Cerebellar nuclear complex (tissue), 1 donor: ENCODE data around the gene SSH2.
A peak's percentile ranks its signal among the peaks of the same experiment; 100 is the strongest.
"Not testable (repeated sequence)": the region's sequence is repeated elsewhere in the genome, so short reads cannot be mapped to it uniquely, and the experiment has no call there.

Experiments used
- DNase-seq, 2 experiments: peaks; one replicate each; lab custom pipeline; 2025; lab: John Stamatoyannopoulos, UW

The SSH2 gene

DNA sequence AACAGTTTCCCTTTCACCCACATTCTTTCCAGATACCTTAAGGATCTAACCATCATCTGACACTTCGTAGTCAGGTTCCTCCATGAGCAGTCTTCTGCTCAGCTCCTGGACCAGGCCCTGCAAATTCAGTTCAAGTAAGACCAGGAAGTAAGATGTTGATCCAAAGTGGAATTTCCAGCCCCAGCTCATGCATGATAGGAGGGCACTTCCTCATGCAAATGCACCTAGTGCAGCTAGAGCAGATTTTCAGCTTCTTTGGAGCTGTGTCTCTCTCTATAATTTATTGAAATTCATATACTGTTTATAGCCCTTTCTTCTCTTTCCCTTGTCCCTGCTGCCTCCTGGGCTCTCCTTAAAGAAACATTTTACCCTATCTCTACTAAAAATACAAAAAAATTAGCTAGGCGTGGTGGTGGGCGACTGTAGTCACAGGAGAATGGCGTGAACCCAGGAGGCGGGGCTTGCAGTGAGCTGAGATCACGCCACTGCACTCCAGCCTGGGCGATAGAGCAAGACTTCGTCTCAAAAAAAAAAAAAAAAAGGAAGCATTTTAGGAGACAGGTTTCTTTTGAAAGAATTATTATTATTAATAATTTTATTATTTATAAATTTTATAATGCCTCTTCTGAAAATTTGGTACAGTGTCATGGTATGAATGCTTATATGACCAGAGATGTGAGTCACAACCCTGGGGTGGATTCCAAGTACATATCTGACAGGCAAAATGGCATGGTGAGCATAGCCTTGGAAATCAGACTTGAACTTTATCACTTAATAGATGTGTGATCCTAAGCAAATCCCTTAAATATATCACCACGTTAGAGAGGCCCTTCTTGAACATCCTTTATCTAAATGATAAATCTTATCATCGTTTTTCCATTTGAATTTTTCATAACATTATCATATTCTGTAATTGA, 94.3 kb downstream of the SSH2 start:
- no peak for DNase-seq

- DNase-seq, result no peak
Observed at GRCh38 chr17:29833801-29834200, 96.2 kb downstream of the SSH2 start.

DNA sequence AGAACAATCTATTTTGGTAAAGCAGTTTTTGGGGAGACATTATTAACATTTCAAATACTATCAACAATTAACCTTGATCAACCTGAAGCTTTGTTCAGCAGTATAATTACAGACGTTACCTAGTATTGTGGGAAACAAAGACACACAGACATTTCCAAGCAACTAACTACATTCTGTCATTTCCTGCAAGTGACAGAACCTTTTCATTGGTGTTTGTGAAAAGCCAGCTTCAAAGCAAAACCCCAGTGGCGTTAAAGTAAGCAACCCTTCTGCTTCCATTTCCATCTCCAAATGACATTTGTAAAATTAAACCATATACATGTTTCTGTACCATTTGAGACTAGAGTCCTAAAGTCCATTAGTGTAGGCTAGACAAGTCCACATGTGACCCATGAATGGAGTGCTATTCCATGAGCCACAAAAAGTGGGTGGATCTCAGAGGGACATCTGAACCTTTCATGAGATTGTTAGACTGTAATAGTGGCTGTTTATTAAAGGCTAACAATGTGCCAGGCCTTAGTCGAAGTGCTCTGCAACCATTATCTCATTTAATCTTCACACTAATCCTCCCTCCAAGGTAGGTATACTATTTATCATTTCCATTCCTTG, 101.2 kb downstream of the SSH2 start:
- DNase-seq, result no peak

GRCh38 chr17:29827179-29827578, 102.8 kb downstream of the SSH2 start:
- no peak for DNase-seq

GRCh38 chr17:29826114-29826692, 103.8 kb downstream of the SSH2 start:
- no peak for DNase-seq

GRCh38 chr17:29825604-29826003, 104.4 kb downstream of the SSH2 start:
- no peak for DNase-seq

- no peak for DNase-seq
Observed at GRCh38 chr17:29821897-29822296, 108.1 kb downstream of the SSH2 start.

DNA sequence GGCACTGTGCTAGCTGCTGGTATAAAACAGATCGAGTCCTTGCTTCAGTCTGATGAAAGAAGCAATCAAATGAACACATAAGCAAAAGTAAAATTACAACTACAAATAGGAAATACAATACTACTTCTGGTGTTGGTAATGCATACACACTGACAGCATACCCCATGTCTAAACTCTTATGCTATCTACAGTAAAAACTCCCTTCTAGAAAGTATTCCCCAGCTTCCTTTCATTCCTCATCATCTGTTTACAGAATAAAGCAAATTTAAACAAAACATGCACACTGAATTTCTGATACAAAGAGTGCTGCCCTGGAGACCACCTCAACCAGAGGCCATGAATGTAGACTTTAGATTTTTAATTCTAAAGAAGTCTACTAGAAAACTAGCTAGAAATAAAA, 109.6 kb downstream of the SSH2 start:
- no peak for DNase-seq

GRCh38 chr17:29807520-29808361, 122.3 kb downstream of the SSH2 start:
- peak in 1 of 2 experiments; percentile 17 for DNase-seq

DNA sequence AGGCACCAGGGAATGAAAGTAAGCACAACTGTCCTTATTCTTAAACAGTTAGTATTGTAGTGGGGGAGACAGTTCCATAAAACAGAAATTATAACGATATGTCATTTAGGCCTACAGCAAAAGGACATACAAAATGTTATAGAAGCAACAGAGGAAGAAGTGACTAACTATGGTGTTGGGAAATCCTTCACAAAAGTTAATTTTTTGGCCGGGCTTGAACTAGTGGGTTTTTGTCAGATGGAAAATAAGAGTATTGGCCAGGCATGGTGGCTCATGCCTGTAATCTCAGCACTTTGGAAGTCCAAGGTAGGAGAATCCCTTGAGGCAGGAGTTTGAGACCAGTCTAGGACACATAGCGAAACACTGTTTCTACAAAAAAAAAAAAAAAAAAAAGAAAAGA, 127.8 kb downstream of the SSH2 start:
- DNase-seq, result no peak

DNA sequence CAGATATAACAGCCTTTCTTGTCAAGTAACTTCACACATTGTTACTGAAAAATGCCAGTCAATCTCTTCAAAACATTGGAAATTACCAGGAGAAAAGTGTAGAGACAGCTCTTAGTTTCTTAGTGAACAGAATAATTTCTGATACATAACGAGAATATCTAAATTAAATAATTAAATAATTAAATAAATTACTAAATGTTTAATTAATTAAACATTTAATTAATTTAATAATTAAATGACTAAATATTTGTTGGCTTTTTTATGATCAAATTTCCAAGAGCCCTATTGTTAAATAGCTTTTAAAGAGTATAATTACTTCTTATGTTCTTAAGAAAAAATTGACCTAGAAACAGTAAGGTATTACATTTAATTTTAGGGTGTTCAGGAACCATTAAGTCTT, 129.6 kb downstream of the SSH2 start:
- no peak for DNase-seq

DNA sequence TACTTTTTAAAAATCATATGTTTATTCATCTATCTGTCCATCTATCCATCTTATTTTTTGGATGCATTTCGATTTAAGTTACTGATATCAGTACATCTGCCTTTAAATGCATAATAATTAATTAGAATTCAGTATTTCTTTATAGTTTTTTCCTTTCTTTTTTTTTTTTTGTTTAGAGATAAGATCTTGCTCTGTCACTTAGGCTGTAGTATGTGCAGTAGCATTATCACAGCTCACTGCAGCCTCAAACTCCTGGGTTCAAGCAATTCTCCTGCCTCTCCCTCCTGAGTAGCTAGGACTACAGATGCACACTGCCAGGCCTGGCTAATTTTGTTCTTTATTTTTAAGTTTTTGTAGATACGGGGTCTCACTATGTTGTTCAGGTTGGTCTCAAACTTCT, 133.4 kb downstream of the SSH2 start:
- no peak for DNase-seq

DNA sequence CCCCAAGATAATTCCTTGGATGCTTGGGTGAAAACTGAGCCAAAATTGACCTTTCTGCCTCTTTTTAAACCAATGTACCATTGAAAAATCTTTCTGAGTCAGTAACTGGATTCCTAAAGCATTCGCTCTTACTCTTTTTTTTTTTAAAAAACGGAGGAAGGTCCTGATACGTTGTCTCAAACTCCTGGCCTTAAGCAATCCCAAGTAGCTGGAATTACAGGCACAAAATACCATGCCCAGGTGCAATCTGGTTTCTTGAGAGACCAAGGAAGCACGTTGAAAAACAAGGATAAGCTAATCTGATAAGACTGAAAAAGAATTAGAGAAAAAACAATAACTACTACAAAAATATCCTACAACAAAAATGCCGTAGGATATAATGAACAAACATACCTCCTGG, 136.5 kb downstream of the SSH2 start:
- DNase-seq, result no peak

GRCh38 chr17:29791336-29792080, 138.5 kb downstream of the SSH2 start:
- DNase-seq, result no peak

GRCh38 chr17:29789196-29790170, 140.5 kb downstream of the SSH2 start:
- DNase-seq, result no peak

DNA sequence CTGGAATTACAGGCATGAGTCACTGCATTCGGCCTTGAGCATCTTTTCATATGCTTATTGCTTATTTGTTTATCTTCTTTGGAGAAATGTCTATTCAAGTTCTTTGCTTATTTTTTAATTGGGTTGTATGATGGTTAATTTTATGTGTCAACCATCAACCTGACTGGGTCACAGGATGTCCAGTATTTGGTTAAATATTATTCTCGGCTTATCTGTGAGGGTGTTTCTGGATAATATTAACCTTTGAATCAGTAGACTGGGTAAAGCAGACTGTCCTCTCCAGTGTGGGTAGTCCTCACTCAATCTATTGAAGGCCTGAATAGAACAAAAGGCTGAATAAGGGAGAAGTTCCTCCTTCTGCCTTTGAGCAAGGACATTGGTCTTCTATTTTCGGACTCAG, 142.0 kb downstream of the SSH2 start:
- DNase-seq, result no peak

GRCh38 chr17:29782917-29783316, 147.1 kb downstream of the SSH2 start:
- DNase-seq, result no peak

DNA sequence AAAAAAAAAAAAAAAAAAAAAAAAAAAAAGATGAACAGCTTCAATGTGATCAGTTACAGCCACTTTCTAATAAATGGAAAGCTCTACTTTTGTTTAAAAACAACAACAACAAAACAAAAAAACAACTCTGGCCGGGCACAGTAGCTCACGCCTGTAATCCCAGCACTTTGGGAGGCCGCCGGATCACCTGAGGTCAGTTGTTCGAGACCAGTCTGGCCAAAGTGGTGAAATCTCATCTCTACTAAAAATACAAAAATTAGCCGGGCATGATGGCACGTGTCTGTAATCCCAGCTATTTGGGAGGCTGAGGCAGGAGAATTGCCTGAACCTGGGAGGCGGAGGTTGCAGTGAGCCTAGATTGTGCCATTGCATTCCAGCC, 150.2 kb downstream of the SSH2 start:
- DNase-seq, result not testable (repeated sequence)

GRCh38 chr17:29778956-29779811, 150.8 kb downstream of the SSH2 start:
- DNase-seq, result no peak
